ENCODE data around the gene SLC35G2. TPM values are rescaled to one million over a fixed set of nuclear protein-coding genes. Genes with fewer than 3 reads are reported as not detected.

The SLC35G2 gene
- total RNA-seq, 2 experiments from 2014 or later: 3.0 TPM

- DNase-seq: no peak
- H3K4me3 Mint-ChIP-seq: no peak overlapping the region
- intact Hi-C loops (cut with micrococcal nuclease): no loop called here
- H3K27ac Mint-ChIP-seq: no peak overlapping the region
- H3K27me3 Mint-ChIP-seq: no peaks in the 10 kb centered on the region
- TF ChIP-seq, protein P1, sequence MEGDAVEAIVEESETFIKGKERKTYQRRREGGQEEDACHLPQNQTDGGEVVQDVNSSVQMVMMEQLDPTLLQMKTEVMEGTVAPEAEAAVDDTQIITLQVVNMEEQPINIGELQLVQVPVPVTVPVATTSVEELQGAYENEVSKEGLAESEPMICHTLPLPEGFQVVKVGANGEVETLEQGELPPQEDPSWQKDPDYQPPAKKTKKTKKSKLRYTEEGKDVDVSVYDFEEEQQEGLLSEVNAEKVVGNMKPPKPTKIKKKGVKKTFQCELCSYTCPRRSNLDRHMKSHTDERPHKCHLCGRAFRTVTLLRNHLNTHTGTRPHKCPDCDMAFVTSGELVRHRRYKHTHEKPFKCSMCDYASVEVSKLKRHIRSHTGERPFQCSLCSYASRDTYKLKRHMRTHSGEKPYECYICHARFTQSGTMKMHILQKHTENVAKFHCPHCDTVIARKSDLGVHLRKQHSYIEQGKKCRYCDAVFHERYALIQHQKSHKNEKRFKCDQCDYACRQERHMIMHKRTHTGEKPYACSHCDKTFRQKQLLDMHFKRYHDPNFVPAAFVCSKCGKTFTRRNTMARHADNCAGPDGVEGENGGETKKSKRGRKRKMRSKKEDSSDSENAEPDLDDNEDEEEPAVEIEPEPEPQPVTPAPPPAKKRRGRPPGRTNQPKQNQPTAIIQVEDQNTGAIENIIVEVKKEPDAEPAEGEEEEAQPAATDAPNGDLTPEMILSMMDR (IDR thresholded peaks at IDR 0.05): no peak
- CTCF ChIA-PET: interaction anchor here (0.9 to 1.2 kb wide), 2 partner anchors 9 to 212 kb away, joined by 3 to 5 read pairs; no protein-coding TSS in a partner anchor
- no peaks in the 10 kb centered on the region for H3K9me3 Mint-ChIP-seq
- POLR2A ChIA-PET: no interaction called here
- peaks cover 3% of the 10 kb centered on the region for H3K4me1 Mint-ChIP-seq (ENCODE audit: low read depth)
- no peak for ATAC-seq
- H3K36me3 Mint-ChIP-seq (ENCODE audit: low read depth): no peaks in the 10 kb centered on the region
These were observed 16.4 kb upstream of the SLC35G2 start for GRCh38 chr3:136802481-136802996.

DNA sequence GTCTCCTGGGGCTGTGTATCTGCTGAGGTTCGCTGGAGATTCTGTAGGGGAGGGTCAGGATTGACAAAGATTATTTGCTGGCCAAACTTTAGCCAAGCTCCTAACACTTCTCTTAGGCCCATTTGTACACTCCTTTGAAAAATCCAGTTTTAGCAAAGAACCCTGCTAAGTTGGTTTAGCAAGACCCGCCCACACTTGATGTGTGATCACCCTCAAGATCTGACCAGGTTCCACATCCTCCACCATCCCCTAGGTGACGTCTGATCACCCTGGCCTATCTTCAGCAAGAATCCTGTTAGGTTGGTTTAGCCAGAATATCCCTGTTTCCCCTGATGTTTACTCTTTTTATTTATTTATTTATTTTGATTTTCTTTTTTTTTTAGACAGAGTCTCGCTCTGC, 14.8 kb upstream of the SLC35G2 start:
- intact Hi-C loops (cut with micrococcal nuclease): no loop called here
- Mint-ChIP-seq H3K27ac (no peak overlapping the region), H3K4me1 (ENCODE audit: low read depth) (no peaks in the 10 kb centered on the region), H3K4me3 (no peak overlapping the region), H3K36me3 (ENCODE audit: low read depth) (no peaks in the 10 kb centered on the region), H3K27me3 (no peaks in the 10 kb centered on the region), H3K9me3 (no peaks in the 10 kb centered on the region)
- POLR2A ChIA-PET: no interaction called here
- DNase-seq: no peak
- no peak for ATAC-seq
- TF ChIP-seq, protein P1 (IDR thresholded peaks at IDR 0.05): no peak
- CTCF ChIA-PET: interaction anchor here (0.9 kb wide), 1 partner anchor 210 kb away, joined by 3 read pairs; no protein-coding TSS in a partner anchor

DNA sequence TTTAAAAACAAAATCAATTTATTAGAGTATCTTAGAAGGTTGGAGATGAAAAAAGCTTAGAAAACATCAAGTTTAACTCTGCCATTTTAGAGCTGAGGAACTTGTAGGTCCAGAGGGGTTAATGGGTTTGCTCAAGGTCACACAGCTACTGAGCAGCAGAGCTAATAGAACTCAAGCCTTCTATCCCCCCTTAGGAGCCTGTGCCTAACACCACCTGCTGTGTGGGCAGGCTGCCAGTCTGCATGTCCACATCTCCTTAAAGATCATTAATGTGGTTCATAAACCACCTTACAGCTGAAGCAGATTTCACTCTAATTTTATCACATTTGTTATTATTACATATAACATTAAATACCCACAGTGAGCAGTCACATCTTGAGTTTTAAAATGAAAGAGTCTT, 14.1 kb upstream of the SLC35G2 start:
- no peak overlapping the region for H3K4me3 Mint-ChIP-seq
- intact Hi-C loops (cut with micrococcal nuclease): no loop called here
- TF ChIP-seq, protein P1 (IDR thresholded peaks at IDR 0.05): no peak
- no peak overlapping the region for H3K27ac Mint-ChIP-seq
- ATAC-seq (no peak), DNase-seq (no peak)
- H3K27me3 Mint-ChIP-seq: no peaks in the 10 kb centered on the region
- no peaks in the 10 kb centered on the region for H3K4me1 Mint-ChIP-seq (ENCODE audit: low read depth)
- no peaks in the 10 kb centered on the region for H3K9me3 Mint-ChIP-seq
- CTCF ChIA-PET: interaction anchor here (0.9 kb wide), 1 partner anchor 209 kb away, joined by 3 read pairs; no protein-coding TSS in a partner anchor
- POLR2A ChIA-PET: no interaction called here
- no peaks in the 10 kb centered on the region for H3K36me3 Mint-ChIP-seq (ENCODE audit: low read depth)

DNA sequence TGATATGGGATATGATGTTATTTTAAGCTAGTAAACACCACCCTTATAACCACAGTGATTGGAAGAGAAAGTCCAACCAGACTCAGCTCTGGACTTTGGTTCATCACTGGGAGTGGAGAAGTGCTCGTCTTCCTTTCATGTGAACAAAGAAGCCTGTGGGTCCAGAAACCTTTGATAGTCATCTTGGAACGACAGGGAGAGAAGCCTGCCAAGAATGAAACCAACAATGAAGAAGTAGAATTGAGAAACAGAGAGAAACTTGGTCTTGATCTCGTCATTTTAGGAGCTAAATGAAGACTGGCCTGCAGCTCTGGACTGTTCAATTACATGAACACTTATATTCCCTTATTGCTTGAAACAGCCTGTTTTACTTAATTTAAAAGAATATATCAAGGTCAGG, 13.1 kb upstream of the SLC35G2 start:
- TF ChIP-seq, protein P1 (IDR thresholded peaks at IDR 0.05): no peak
- POLR2A ChIA-PET: no interaction called here
- intact Hi-C loops (cut with micrococcal nuclease): no loop called here
- DNase-seq (no peak), ATAC-seq (no peak)
- Mint-ChIP-seq H3K4me1 (ENCODE audit: low read depth) (no peaks in the 10 kb centered on the region), H3K9me3 (no peaks in the 10 kb centered on the region), H3K27ac (no peak overlapping the region), H3K36me3 (ENCODE audit: low read depth) (no peaks in the 10 kb centered on the region), H3K4me3 (no peak overlapping the region), H3K27me3 (no peaks in the 10 kb centered on the region)
- CTCF ChIA-PET: no interaction called here

DNA sequence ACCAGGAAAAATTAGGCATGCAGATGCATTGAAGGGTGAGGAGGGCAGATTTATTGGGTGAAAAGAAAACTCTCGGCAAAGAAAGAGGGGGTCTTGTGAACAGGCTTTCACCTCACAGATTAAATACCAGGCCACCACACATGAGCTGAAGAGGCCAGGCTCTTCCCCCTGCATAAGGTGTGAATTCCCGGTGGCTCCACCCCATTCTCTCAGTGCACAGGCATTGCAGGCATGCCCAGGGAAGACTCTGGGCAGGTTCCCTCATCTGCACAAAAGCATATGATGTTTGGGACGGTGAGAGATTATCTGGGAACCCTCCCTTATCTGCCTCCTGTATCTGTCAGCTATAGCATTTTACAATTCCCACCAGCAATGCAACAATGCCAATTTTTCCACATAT, 7.2 kb upstream of the SLC35G2 start:
- H3K27ac Mint-ChIP-seq: no peak overlapping the region
- TF ChIP-seq, protein P1 (IDR thresholded peaks at IDR 0.05): no peak
- no peaks in the 10 kb centered on the region for H3K9me3 Mint-ChIP-seq
- intact Hi-C loops (cut with micrococcal nuclease): loop anchor here (10.0 kb wide), 1 partner anchor 53 kb away; the partner anchor contains the start of gene NCK1
- peaks cover 3% of the 10 kb centered on the region for H3K27me3 Mint-ChIP-seq
- DNase-seq: no peak
- no peaks in the 10 kb centered on the region for H3K36me3 Mint-ChIP-seq (ENCODE audit: low read depth)
- no peak for ATAC-seq
- POLR2A ChIA-PET: no interaction called here
- H3K4me3 Mint-ChIP-seq: no peak overlapping the region
- CTCF ChIA-PET: no interaction called here
- H3K4me1 Mint-ChIP-seq (ENCODE audit: low read depth): no peaks in the 10 kb centered on the region

All from activated CD8-positive, alpha-beta T cell treated with anti-CD3 and anti-CD28 coated beads for 36 hours (primary cell).